ENCODE data around the gene COX10. TPM values are rescaled to one million over a fixed set of nuclear protein-coding genes. Genes with fewer than 3 reads are reported as not detected.
"Not testable (repeated sequence)": the region's sequence is repeated elsewhere in the genome, so short reads cannot be mapped to it uniquely, and the experiment has no call there.

Gene COX10
- total RNA-seq, 2 donors from 2014 or later, result 20.8 to 46.1 TPM

DNA sequence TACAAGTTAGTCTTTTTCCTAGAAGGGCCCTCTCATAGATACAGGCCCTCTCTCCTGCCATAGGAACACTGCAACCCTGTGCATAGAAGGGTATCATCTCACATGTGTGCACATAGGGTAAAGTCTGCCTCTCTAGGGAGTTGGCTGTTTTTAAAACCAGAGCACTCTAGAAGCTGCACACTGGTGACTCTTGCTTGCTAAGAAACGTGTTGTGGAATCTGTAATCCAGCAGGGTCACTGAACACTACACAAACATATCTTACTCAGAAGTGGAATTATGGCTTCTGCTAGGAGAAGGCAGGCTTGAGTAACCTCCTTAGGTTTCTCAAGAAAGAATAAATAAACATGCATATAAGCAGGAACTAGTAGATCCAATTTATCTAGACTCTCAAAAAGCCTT lies 121.5 kb downstream of the COX10 start:
- H3K9me3 ChIP-seq; H3K4me1 ChIP-seq; H3K27me3 ChIP-seq; H3K27ac ChIP-seq; H3K36me3 ChIP-seq (replicated peaks in 1 of 2; ENCODE audit: insufficient read depth in 1 of 2, low read depth in 2 of 2); ATAC-seq; intact Hi-C loops (cut with DNase I); H3K4me3 ChIP-seq; DNase-seq: not testable (repeated sequence)
- WGBS, 2 donors, result 75% methylated on average over 1 of the region's 1 CpG; no CpG with 5 or more reads in 1 of the 2 donors

- intact Hi-C loops (cut with DNase I); H3K27me3 ChIP-seq; H3K4me3 ChIP-seq; DNase-seq; H3K36me3 ChIP-seq (replicated peaks in 1 of 2; ENCODE audit: insufficient read depth in 1 of 2, low read depth in 2 of 2); H3K9me3 ChIP-seq; H3K27ac ChIP-seq; H3K4me1 ChIP-seq; ATAC-seq: not testable (repeated sequence)
Measured at GRCh38 chr17:14191469-14191868, 122.2 kb downstream of the COX10 start.

GRCh38 chr17:14192039-14192438 lies 122.7 kb downstream of the COX10 start:
- H3K9me3 ChIP-seq; H3K4me3 ChIP-seq; H3K36me3 ChIP-seq (replicated peaks in 1 of 2; ENCODE audit: insufficient read depth in 1 of 2, low read depth in 2 of 2); H3K27me3 ChIP-seq; ATAC-seq; H3K4me1 ChIP-seq; intact Hi-C loops (cut with DNase I); DNase-seq; H3K27ac ChIP-seq: not testable (repeated sequence)
- 82 to 89% methylated on average over 3 to 11 of the region's 11 CpGs for WGBS, 2 donors

GRCh38 chr17:14192636-14193344 lies 123.5 kb downstream of the COX10 start:
- ATAC-seq; H3K27me3 ChIP-seq; H3K36me3 ChIP-seq (replicated peaks in 1 of 2; ENCODE audit: insufficient read depth in 1 of 2, low read depth in 2 of 2); H3K4me1 ChIP-seq; intact Hi-C loops (cut with DNase I); H3K4me3 ChIP-seq; DNase-seq; H3K9me3 ChIP-seq; H3K27ac ChIP-seq: not testable (repeated sequence)
- WGBS, 2 donors, result 65 to 94% methylated on average over 11 to 12 of the region's 13 CpGs

DNA sequence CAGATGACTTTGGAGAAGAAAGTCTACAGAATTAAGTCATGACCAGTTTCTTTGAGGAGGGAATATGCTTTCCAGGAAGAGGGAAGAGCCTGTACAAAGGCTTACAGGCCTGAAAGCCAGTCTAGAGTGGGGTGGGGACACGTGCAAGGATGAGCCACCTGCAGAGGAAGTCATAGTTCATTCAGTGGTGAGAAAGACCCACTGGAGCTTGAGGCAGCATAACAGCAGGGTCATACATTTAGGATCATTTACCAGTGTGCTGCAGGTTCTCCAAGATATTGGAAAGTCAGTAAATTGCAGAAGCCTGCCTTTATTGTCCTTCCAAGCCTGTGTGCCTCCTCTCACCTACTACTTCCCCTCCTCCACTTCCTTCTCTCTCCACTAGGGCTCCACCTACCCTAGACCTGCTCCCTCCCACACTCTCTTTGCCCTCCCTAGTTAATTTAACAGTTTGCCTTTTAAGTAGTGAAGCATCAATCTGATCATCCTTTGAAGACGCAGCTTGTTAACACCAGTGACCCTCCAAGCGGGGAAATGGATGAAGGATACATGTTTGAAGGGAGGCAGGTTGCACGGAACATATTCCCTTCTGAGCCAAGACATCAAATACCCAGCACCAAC lies 127.2 kb downstream of the COX10 start:
- peak overlapping the region in 1 of 4 donors; percentile 53 for H3K27ac ChIP-seq
- 82 to 88% methylated on average over 4 of the region's 4 CpGs for WGBS, 2 donors
- no peaks in the 10 kb centered on the region for H3K27me3 ChIP-seq
- H3K4me3 ChIP-seq, result no peak overlapping the region
- peaks cover 24% of the 10 kb centered on the region for H3K4me1 ChIP-seq
- intact Hi-C loops (cut with DNase I), result no loop called here
- no peak for TF ChIP-seq POLR2A (IDR thresholded peaks at IDR 0.05)
- TF ChIP-seq, protein P1, sequence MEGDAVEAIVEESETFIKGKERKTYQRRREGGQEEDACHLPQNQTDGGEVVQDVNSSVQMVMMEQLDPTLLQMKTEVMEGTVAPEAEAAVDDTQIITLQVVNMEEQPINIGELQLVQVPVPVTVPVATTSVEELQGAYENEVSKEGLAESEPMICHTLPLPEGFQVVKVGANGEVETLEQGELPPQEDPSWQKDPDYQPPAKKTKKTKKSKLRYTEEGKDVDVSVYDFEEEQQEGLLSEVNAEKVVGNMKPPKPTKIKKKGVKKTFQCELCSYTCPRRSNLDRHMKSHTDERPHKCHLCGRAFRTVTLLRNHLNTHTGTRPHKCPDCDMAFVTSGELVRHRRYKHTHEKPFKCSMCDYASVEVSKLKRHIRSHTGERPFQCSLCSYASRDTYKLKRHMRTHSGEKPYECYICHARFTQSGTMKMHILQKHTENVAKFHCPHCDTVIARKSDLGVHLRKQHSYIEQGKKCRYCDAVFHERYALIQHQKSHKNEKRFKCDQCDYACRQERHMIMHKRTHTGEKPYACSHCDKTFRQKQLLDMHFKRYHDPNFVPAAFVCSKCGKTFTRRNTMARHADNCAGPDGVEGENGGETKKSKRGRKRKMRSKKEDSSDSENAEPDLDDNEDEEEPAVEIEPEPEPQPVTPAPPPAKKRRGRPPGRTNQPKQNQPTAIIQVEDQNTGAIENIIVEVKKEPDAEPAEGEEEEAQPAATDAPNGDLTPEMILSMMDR (IDR thresholded peaks at IDR 0.05), result peak in 3 of 7 experiments; percentile 5 to 15 (median 6)
- ATAC-seq, result no peak
- no peak for DNase-seq
- H3K36me3 ChIP-seq (replicated peaks in 1 of 2; ENCODE audit: insufficient read depth in 1 of 2, low read depth in 2 of 2), result no peaks in the 10 kb centered on the region
- H3K9me3 ChIP-seq, result no peaks in the 10 kb centered on the region

DNA sequence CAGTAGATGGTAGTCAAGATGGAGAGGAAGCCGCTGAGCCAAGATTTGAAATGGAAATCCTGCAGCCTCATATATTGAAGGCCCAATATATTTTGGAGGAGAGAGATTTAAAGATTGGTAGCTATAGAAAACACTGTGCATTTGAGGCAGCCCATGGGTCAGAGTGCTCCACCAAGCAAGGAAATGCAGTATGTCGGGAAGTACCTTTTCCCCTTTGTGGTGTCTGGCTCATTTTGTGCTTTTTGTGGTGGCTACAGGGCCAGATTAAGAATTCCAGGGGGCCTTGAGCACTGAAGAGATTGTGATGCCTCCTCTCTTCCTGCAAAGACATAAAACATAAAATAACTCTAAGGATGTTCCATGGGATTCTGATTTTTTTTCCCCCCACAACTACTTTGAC lies 127.8 kb downstream of the COX10 start:
- DNase-seq, result no peak
- peak overlapping the region in 1 of 4 donors; percentile 53 for H3K27ac ChIP-seq
- no peaks in the 10 kb centered on the region for H3K9me3 ChIP-seq
- no peaks in the 10 kb centered on the region for H3K27me3 ChIP-seq
- H3K4me1 ChIP-seq, result peaks cover 29% of the 10 kb centered on the region
- no peak overlapping the region for H3K4me3 ChIP-seq
- H3K36me3 ChIP-seq (replicated peaks in 1 of 2; ENCODE audit: insufficient read depth in 1 of 2, low read depth in 2 of 2), result no peaks in the 10 kb centered on the region
- intact Hi-C loops (cut with DNase I), result no loop called here
- WGBS, 2 donors, result 84 to 96% methylated on average over 2 of the region's 2 CpGs
- TF ChIP-seq, protein P1 (IDR thresholded peaks at IDR 0.05), result no peak
- no peak for TF ChIP-seq POLR2A (IDR thresholded peaks at IDR 0.05)
- ATAC-seq, result no peak

Measured in body of pancreas (tissue), 4 donors.